ENCODE measurements around the gene DLST.

GRCh38 chr14:74948228-74949175, 66.8 kb downstream of the DLST start:
- TF ChIP-seq CTCF (conservative IDR thresholded peaks at IDR 0.05) (no peak), EZH2 (IDR thresholded peaks at IDR 0.05; ENCODE audit: low read depth) (no peak)
